Stimulated activated CD4-positive, alpha-beta T cell treated with anti-CD3 and anti-CD28 coated beads, Interleukin-12 subunit alpha, Interleukin-12 subunit beta, amount 100 ng/mL, for 48 hours (primary cell): ENCODE measurements around the gene PIGQ.

ENCODE experiments used
- DNase-seq, 3 donors: peaks; one replicate each; pipeline ENCODE4 v3.0.0-alpha.2; 2020; ENCODE audit warnings: low read depth in 2 of 3, low spot score in 1 of 3

The PIGQ gene

GRCh38 chr16:554640-555365 is 15.0 kb upstream of the PIGQ start:
- no peak for DNase-seq

- DNase-seq: no peak
Observed at GRCh38 chr16:555528-556473, 14.0 kb upstream of the PIGQ start.

GRCh38 chr16:556474-557173 is 13.1 kb upstream of the PIGQ start:
- no peak for DNase-seq

- no peak for DNase-seq
Observed at GRCh38 chr16:557463-558297, 12.1 kb upstream of the PIGQ start.

GRCh38 chr16:558298-559020 is 11.3 kb upstream of the PIGQ start:
- DNase-seq: no peak

- no peak for DNase-seq
Observed at GRCh38 chr16:559021-559380, 10.8 kb upstream of the PIGQ start.

GRCh38 chr16:559411-560203 is 10.2 kb upstream of the PIGQ start:
- no peak for DNase-seq

GRCh38 chr16:560204-560700 is 9.5 kb upstream of the PIGQ start, which contains the start of gene PRR35:
Gene PRR35, plus strand, starts transcription at chr16:560394. Its CDS starts 2,901 bp downstream, at chr16:563295.
- no peak for DNase-seq

GRCh38 chr16:560701-561412 is 8.9 kb upstream of the PIGQ start:
- no peak for DNase-seq

- DNase-seq: no peak
Observed at GRCh38 chr16:561413-561794, 8.4 kb upstream of the PIGQ start.

GRCh38 chr16:561957-562938 is 7.5 kb upstream of the PIGQ start:
- DNase-seq: no peak

GRCh38 chr16:563072-563644 is 6.6 kb upstream of the PIGQ start:
- DNase-seq: no peak

GRCh38 chr16:564690-565418 is 4.9 kb upstream of the PIGQ start:
- DNase-seq: no peak

- DNase-seq: no peak
Observed at GRCh38 chr16:565419-566330, 4.1 kb upstream of the PIGQ start.
